H1 (cell line): ENCODE measurements around the gene RNF168. TPM values are rescaled to one million over a fixed set of nuclear protein-coding genes. Genes with fewer than 3 reads are reported as not detected.

Experiments
- CTCF ChIA-PET: fragments of 300-600 bp; sonication (Branson Sonifier 250); formaldehyde crosslinking; loops from one replicate; lab custom pipeline; 2021; ENCODE audit not compliant: partially characterized antibody; lab: Charles Lee
- POLR2A ChIA-PET: fragments of 300-600 bp; sonication (Branson Sonifier 250); formaldehyde crosslinking; loops from one replicate; lab custom pipeline; 2021; ENCODE audit warnings: inconsistent platforms; ENCODE audit not compliant: partially characterized antibody; lab: Charles Lee
- DNase-seq, 2 experiments: peaks; one replicate each; pipeline versions ENCODE4 v3.0.0 to v3.0.0-alpha.2; 2010 to 2022; ENCODE audit warnings: low spot score in 2 of 2, low read depth in 1 of 2, mixed read lengths in 1 of 2
- FAIRE-seq: peaks from 2 replicates; lab custom pipeline; 2011; peaks lifted over from hg19 to GRCh38; lab: Jason Lieb, UNC
- H2AFZ ChIP-seq: 2 replicates; pipeline ENCODE4 v1.8.1; 2012; ENCODE audit warnings: low read length, inconsistent platforms
- H2AK5ac ChIP-seq: 2 replicates; pipeline ENCODE4 v1.6.1; 2013; ENCODE audit warnings: low read depth, low read length
- H2BK120ac ChIP-seq: replicated peaks from 2 replicates; pipeline ENCODE3; 2013; ENCODE audit warnings: low read depth, low read length, inconsistent platforms
- H2BK12ac ChIP-seq: 2 replicates; pipeline ENCODE4 v1.6.1; 2013; ENCODE audit warnings: low read depth, low read length
- H2BK15ac ChIP-seq: 2 replicates; pipeline ENCODE4 v1.6.1; 2013; ENCODE audit warnings: low read length
- H2BK20ac ChIP-seq: 2 replicates; pipeline ENCODE4 v1.6.1; 2013; ENCODE audit warnings: low read length
- H2BK5ac ChIP-seq: 2 replicates; pipeline ENCODE4 v1.6.1; 2013; ENCODE audit warnings: low read depth, low read length
- H3K14ac ChIP-seq: 2 replicates; pipeline ENCODE4 v1.6.1; 2013; ENCODE audit warnings: inconsistent platforms; ENCODE audit not compliant: insufficient read length
- H3K18ac ChIP-seq: 2 replicates; pipeline ENCODE4 v1.6.1; 2013; ENCODE audit warnings: low read length; ENCODE audit errors: extremely low read depth
- H3K23ac ChIP-seq: 2 replicates; pipeline ENCODE4 v1.6.1; 2013; ENCODE audit warnings: inconsistent platforms; ENCODE audit not compliant: insufficient read length
- H3K23me2 ChIP-seq: 2 replicates; pipeline ENCODE4 v1.6.1; 2013; ENCODE audit warnings: low read depth, low read length
- H3K27ac ChIP-seq: 2 replicates; pipeline ENCODE4 v1.6.1; 2011; ENCODE audit warnings: low read depth, low read length, inconsistent platforms
- H3K27me3 ChIP-seq, 4 experiments: replicated peaks in 1 of 4; 1 replicate in 1 of 4; 2 replicates in 3 of 4; pipeline versions ENCODE4 v1.6.1 to v1.8.1; 2011 to 2013; ENCODE audit warnings: low read length in 3 of 4, mild to moderate bottlenecking in 3 of 4, inconsistent platforms in 2 of 4, mixed read lengths in 2 of 4, moderate library complexity in 1 of 4; ENCODE audit not compliant: control insufficient read depth in 3 of 4, insufficient read depth in 3 of 4; ENCODE audit errors: extremely low read depth in 1 of 4
- H3K36me3 ChIP-seq, 4 experiments: 2 replicates each; pipeline versions ENCODE4 v1.6.1 to v1.8.1; 2011 to 2013; ENCODE audit warnings: mild to moderate bottlenecking in 4 of 4, low read length in 3 of 4, moderate library complexity in 2 of 4, control low read depth in 1 of 4, inconsistent platforms in 1 of 4; ENCODE audit not compliant: insufficient read depth in 4 of 4, control insufficient read depth in 2 of 4
- H3K4ac ChIP-seq: replicated peaks from 2 replicates; pipeline ENCODE3; 2013; ENCODE audit warnings: low read length, low read depth, mixed read lengths, inconsistent platforms; ENCODE audit not compliant: insufficient read length
- H3K4me1 ChIP-seq, 4 experiments: replicated peaks in 1 of 4; 1 replicate in 1 of 4; 2 replicates in 3 of 4; pipeline versions ENCODE4 v1.6.1 to v1.8.1; 2011 to 2013; ENCODE audit warnings: low read length in 3 of 4, inconsistent platforms in 2 of 4, mixed read lengths in 1 of 4; ENCODE audit not compliant: insufficient read depth in 4 of 4, control insufficient read depth in 3 of 4
- H3K4me2 ChIP-seq, 2 experiments: 2 replicates each; pipeline versions ENCODE4 v1.6.1 to v1.8.1; 2011 to 2013; ENCODE audit warnings: low read depth in 2 of 2, low read length in 2 of 2, control low read depth in 1 of 2, inconsistent platforms in 1 of 2, mild to moderate bottlenecking in 1 of 2; ENCODE audit not compliant: insufficient read depth in 1 of 2
- H3K4me3 ChIP-seq, 4 experiments: fragments of 200-600, 300-600 bp in 1 of 4; sonication (generic), shearing (Covaris generic), sonication (Bioruptor Twin) in 1 of 4; 2 replicates each; pipeline versions ENCODE4 v1.5.1 to v1.8.1; 2011 to 2016; ENCODE audit warnings: low read length in 4 of 4, low read depth in 3 of 4, control low read depth in 2 of 4, inconsistent platforms in 2 of 4, mild to moderate bottlenecking in 2 of 4, mixed read lengths in 1 of 4, moderate library complexity in 1 of 4; ENCODE audit not compliant: insufficient read depth in 2 of 4; ENCODE audit errors: extremely low read depth in 1 of 4
- H3K56ac ChIP-seq: replicated peaks from 2 replicates; pipeline ENCODE3; 2013; ENCODE audit warnings: low read depth, mild to moderate bottlenecking, mixed read lengths, low read length, inconsistent platforms; ENCODE audit not compliant: insufficient read length
- H3K79me1 ChIP-seq: 2 replicates; pipeline ENCODE4 v1.6.1; 2013; ENCODE audit warnings: low read depth, low read length, control low read depth
- H3K79me2 ChIP-seq, 2 experiments: 2 replicates each; pipeline versions ENCODE4 v1.6.1 to v1.8.1; 2012 to 2013; ENCODE audit warnings: low read length in 2 of 2, mild to moderate bottlenecking in 2 of 2, inconsistent platforms in 1 of 2; ENCODE audit not compliant: insufficient read depth in 2 of 2, control insufficient read depth in 1 of 2
- H3K9ac ChIP-seq, 4 experiments: replicated peaks in 1 of 4; 1 replicate in 1 of 4; 2 replicates in 3 of 4; pipeline versions ENCODE4 v1.6.1 to v1.8.1; 2011 to 2013; ENCODE audit warnings: low read depth in 3 of 4, low read length in 3 of 4, control low read depth in 2 of 4, mild to moderate bottlenecking in 2 of 4, moderate library complexity in 2 of 4, inconsistent platforms in 1 of 4; ENCODE audit errors: extremely low read depth in 1 of 4
- H3K9me3 ChIP-seq, 2 experiments: 2 replicates each; pipeline versions ENCODE4 v1.6.1 to v1.8.1; 2012 to 2013; ENCODE audit warnings: mild to moderate bottlenecking in 2 of 2, moderate library complexity in 2 of 2, control low read depth in 1 of 2, inconsistent platforms in 1 of 2, low read depth in 1 of 2, low read length in 1 of 2, mixed read lengths in 1 of 2; ENCODE audit not compliant: insufficient read depth in 2 of 2
- H4K20me1 ChIP-seq, 2 experiments: replicated peaks in 1 of 2; 2 replicates each; pipeline versions ENCODE3 to v1.8.1; 2011 to 2013; ENCODE audit warnings: inconsistent platforms in 2 of 2, low read length in 2 of 2, mild to moderate bottlenecking in 1 of 2; ENCODE audit not compliant: insufficient read depth in 2 of 2, control insufficient read depth in 1 of 2
- H4K5ac ChIP-seq: 2 replicates; pipeline ENCODE4 v1.6.1; 2013; ENCODE audit warnings: low read length, low read depth, mixed read lengths, inconsistent platforms; ENCODE audit not compliant: insufficient read length
- H4K8ac ChIP-seq: 2 replicates; pipeline ENCODE4 v1.8.0; 2013; ENCODE audit warnings: mild to moderate bottlenecking, moderate library complexity, low read length, inconsistent platforms; ENCODE audit not compliant: insufficient read depth; ENCODE audit errors: extremely low read depth
- H4K91ac ChIP-seq: replicated peaks from 2 replicates; pipeline ENCODE3; 2013; ENCODE audit warnings: low read length, mixed read lengths, inconsistent platforms; ENCODE audit not compliant: insufficient read length
- ATF3 ChIP-seq: IDR thresholded peaks from 2 replicates; pipeline ENCODE4 v1.6.1; 2011; ENCODE audit warnings: low read depth, mild to moderate bottlenecking, low read length; ENCODE audit not compliant: insufficient read depth
- CEBPB ChIP-seq: IDR thresholded peaks from 2 replicates; pipeline ENCODE4 v1.6.1; 2012; ENCODE audit warnings: low read depth, low read length
- EGR1 ChIP-seq: IDR thresholded peaks from 2 replicates; pipeline ENCODE4 v1.6.1; 2011; ENCODE audit warnings: low read depth, low read length, borderline replicate concordance
- FOSL1 ChIP-seq: IDR thresholded peaks from 2 replicates; pipeline ENCODE4 v1.6.1; 2011; ENCODE audit warnings: mild to moderate bottlenecking, low read depth, low read length, moderate library complexity; ENCODE audit not compliant: insufficient read depth
- GABPA ChIP-seq: IDR thresholded peaks from 2 replicates; pipeline ENCODE4 v1.6.1; 2011; ENCODE audit warnings: mild to moderate bottlenecking, low read length, moderate library complexity, borderline replicate concordance; ENCODE audit not compliant: insufficient read depth
- JUN ChIP-seq: IDR thresholded peaks from 2 replicates; pipeline ENCODE4 v1.6.1; 2011; ENCODE audit warnings: low read depth, mild to moderate bottlenecking, improper control_type of control experiment, low read length
- KDM5A ChIP-seq: fragments of 200-600 bp; IDR thresholded peaks from 2 replicates; pipeline ENCODE4 v1.7.1; 2012; ENCODE audit warnings: mild to moderate bottlenecking, low read length, inconsistent platforms, mixed read lengths
- POLR2A ChIP-seq, 2 experiments: IDR thresholded peaks; 1 replicate in 1 of 2; 2 replicates in 1 of 2; pipeline ENCODE4 v1.6.1; 2011; ENCODE audit warnings: low read depth in 2 of 2, low read length in 2 of 2, mild to moderate bottlenecking in 2 of 2; ENCODE audit errors: control extremely low read depth in 1 of 2
- RAD21 ChIP-seq, 2 experiments: IDR thresholded peaks in 1 of 2; conservative IDR thresholded peaks in 1 of 2; 2 replicates each; pipeline ENCODE4 v1.6.1; 2011; ENCODE audit warnings: low read depth in 2 of 2, low read length in 2 of 2, improper control_type of control experiment in 1 of 2, inconsistent platforms in 1 of 2, mild to moderate bottlenecking in 1 of 2, moderate library complexity in 1 of 2
- SP4 ChIP-seq: IDR thresholded peaks from 2 replicates; pipeline ENCODE4 v1.6.1; 2012; ENCODE audit warnings: low read length, inconsistent platforms
- TAF1 ChIP-seq: IDR thresholded peaks from 2 replicates; pipeline ENCODE4 v1.6.1; 2011; ENCODE audit warnings: mild to moderate bottlenecking, low read depth, low read length
- TAF7 ChIP-seq: optimal IDR thresholded peaks from 2 replicates; pipeline ENCODE3; 2011; ENCODE audit warnings: low read depth, mild to moderate bottlenecking, inconsistent platforms, low read length, moderate library complexity, borderline replicate concordance
- WGBS, 2 experiments: shearing (Covaris generic) in 1 of 2; methylation state at CpG; one replicate each; pipeline versions ENCODE4 v1.1.6 to v1.1.7; 2013 to 2015; ENCODE audit warnings: low lambda C conversion rate in 2 of 2, mixed read lengths in 2 of 2, inconsistent platforms in 1 of 2, low coverage in 1 of 2, missing lambda C conversion rate in 1 of 2; ENCODE audit not compliant: insufficient replicate concordance in 2 of 2, insufficient coverage in 1 of 2, insufficient read length in 1 of 2; ENCODE audit errors: extremely low coverage in 1 of 2, missing lambda C conversion rate in 1 of 2; 5-methylcytosine and 5-hydroxymethylcytosine counted together
- polyA plus RNA-seq, 7 experiments: library from polyadenylated mRNA; depleted of rRNA in 3 of 7; stranded (reverse) in 5 of 7; unstranded in 2 of 7; fragments of >200 nt in 5 of 7; fragments of 200-250 nt in 2 of 7; gene quantifications; 1 replicate in 5 of 7; 2 replicates in 1 of 7; 4 replicates in 1 of 7; pipeline versions ENCODE4 v1.2.1 to v1.2.3, GENCODE V29; 2011 to 2013; ENCODE audit warnings: missing spikeins in 2 of 7, mixed read lengths in 2 of 7
- total RNA-seq: library from RNA; stranded (reverse); fragmentation: NEBNext Ultra II Directional; extraction: Animal tissue kit (Norgen Biotek cat#: 25700); gene quantifications from 2 replicates; pipeline ENCODE4 v1.2.1, GENCODE V29; 2021
- TF ChIP-seq, protein P1 (sequence below): IDR thresholded peaks from 2 replicates; pipeline ENCODE4 v1.6.1; 2011; ENCODE audit warnings: low read length, improper control_type of control experiment

RNF168 gene
- total and polyA plus RNA-seq, 2 of the 8 experiments (the other 6 are each of a cell fraction or from before 2014, with no cell fraction given): 6.3 to 63.5 TPM

- H3K56ac ChIP-seq: no peak overlapping the region
- no peak overlapping the region for H4K5ac ChIP-seq
- peaks cover 5 to 6% of the 10 kb centered on the region in 2 experiments for H4K20me1 ChIP-seq
- no peak overlapping the region for H2BK15ac ChIP-seq
- no peaks in the 10 kb centered on the region for H3K23me2 ChIP-seq
- CTCF ChIA-PET: no interaction called here
- H3K4me1 ChIP-seq: no peaks in the 10 kb centered on the region
- no peak overlapping the region for H2BK5ac ChIP-seq
- H3K36me3 ChIP-seq: peaks cover 0 to 4% (median 0%) of the 10 kb centered on the region in 4 experiments; a peak in 1 of 8 replicates
- no peak overlapping the region for H2AK5ac ChIP-seq
- no peaks in the 10 kb centered on the region for H3K9me3 ChIP-seq
- no peak overlapping the region for H3K4me3 ChIP-seq
- no peak overlapping the region for H2BK12ac ChIP-seq
- H3K14ac ChIP-seq: no peak overlapping the region
- no peak for FAIRE-seq
- no peak overlapping the region for H2BK120ac ChIP-seq
- H2BK20ac ChIP-seq: no peak overlapping the region
- no peak overlapping the region for H3K4me2 ChIP-seq
- no peak overlapping the region for H3K9ac ChIP-seq
- peaks cover 13 to 94% of the 10 kb centered on the region in 2 experiments for H3K79me2 ChIP-seq
- no peak overlapping the region for H4K8ac ChIP-seq
- H3K18ac ChIP-seq: no peak overlapping the region
- peaks cover 4% of the 10 kb centered on the region; the same call in 1 of the 2 replicates for H3K79me1 ChIP-seq
- H3K27ac ChIP-seq: no peak overlapping the region
- H3K4ac ChIP-seq: no peak overlapping the region
- POLR2A ChIA-PET: no interaction called here
- H3K27me3 ChIP-seq: no peaks in the 10 kb centered on the region
- H4K91ac ChIP-seq: no peak overlapping the region
- no peak overlapping the region for H3K23ac ChIP-seq
- DNase-seq: no peak
- 94% methylated on average over 7 of the region's 7 CpGs; no CpG with 5 or more reads in 1 of the 2 experiments for WGBS, 2 experiments
- H2AFZ ChIP-seq: no peak overlapping the region
- TF ChIP-seq RAD21 (IDR thresholded peaks at IDR 0.05 in 1 of 2, conservative IDR thresholded peaks at IDR 0.05 in 1 of 2; ENCODE audit: low read depth in 2 of 2, low read length in 2 of 2) (no peak), TAF1 (no peak), POLR2A (IDR thresholded peaks at IDR 0.05; ENCODE audit: control extremely low read depth in 1 of 2, low read depth in 2 of 2, low read length in 2 of 2) (no peak), KDM5A (no peak), GABPA (no peak), FOSL1 (no peak), SP4 (no peak), ATF3 (no peak), CEBPB (no peak), TAF7 (no peak), JUN (no peak), EGR1 (no peak)
- TF ChIP-seq, protein P1, sequence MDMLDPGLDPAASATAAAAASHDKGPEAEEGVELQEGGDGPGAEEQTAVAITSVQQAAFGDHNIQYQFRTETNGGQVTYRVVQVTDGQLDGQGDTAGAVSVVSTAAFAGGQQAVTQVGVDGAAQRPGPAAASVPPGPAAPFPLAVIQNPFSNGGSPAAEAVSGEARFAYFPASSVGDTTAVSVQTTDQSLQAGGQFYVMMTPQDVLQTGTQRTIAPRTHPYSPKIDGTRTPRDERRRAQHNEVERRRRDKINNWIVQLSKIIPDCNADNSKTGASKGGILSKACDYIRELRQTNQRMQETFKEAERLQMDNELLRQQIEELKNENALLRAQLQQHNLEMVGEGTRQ: no peak
Measured at GRCh38 chr3:196493292-196493691, 10.3 kb downstream of the RNF168 start.
